H1 (cell line): ENCODE data around the gene TTBK2. TPM values are rescaled to one million over a fixed set of nuclear protein-coding genes. Genes with fewer than 3 reads are reported as not detected.

ENCODE experiments used
- CTCF ChIA-PET: fragments of 300-600 bp; sonication (Branson Sonifier 250); formaldehyde crosslinking; loops from one replicate; lab custom pipeline; 2021; ENCODE audit not compliant: partially characterized antibody; lab: Charles Lee
- POLR2A ChIA-PET: fragments of 300-600 bp; sonication (Branson Sonifier 250); formaldehyde crosslinking; loops from one replicate; lab custom pipeline; 2021; ENCODE audit warnings: inconsistent platforms; ENCODE audit not compliant: partially characterized antibody; lab: Charles Lee
- DNase-seq, 2 experiments: peaks; one replicate each; pipeline versions ENCODE4 v3.0.0 to v3.0.0-alpha.2; 2010 to 2022; ENCODE audit warnings: low spot score in 2 of 2, low read depth in 1 of 2, mixed read lengths in 1 of 2
- FAIRE-seq: peaks from 2 replicates; lab custom pipeline; 2011; peaks lifted over from hg19 to GRCh38; lab: Jason Lieb, UNC
- H2AFZ ChIP-seq: 2 replicates; pipeline ENCODE4 v1.8.1; 2012; ENCODE audit warnings: low read length, inconsistent platforms
- H2AK5ac ChIP-seq: 2 replicates; pipeline ENCODE4 v1.6.1; 2013; ENCODE audit warnings: low read depth, low read length
- H2BK120ac ChIP-seq: replicated peaks from 2 replicates; pipeline ENCODE3; 2013; ENCODE audit warnings: low read depth, low read length, inconsistent platforms
- H2BK12ac ChIP-seq: 2 replicates; pipeline ENCODE4 v1.6.1; 2013; ENCODE audit warnings: low read depth, low read length
- H2BK15ac ChIP-seq: 2 replicates; pipeline ENCODE4 v1.6.1; 2013; ENCODE audit warnings: low read length
- H2BK20ac ChIP-seq: 2 replicates; pipeline ENCODE4 v1.6.1; 2013; ENCODE audit warnings: low read length
- H2BK5ac ChIP-seq: 2 replicates; pipeline ENCODE4 v1.6.1; 2013; ENCODE audit warnings: low read depth, low read length
- H3K14ac ChIP-seq: 2 replicates; pipeline ENCODE4 v1.6.1; 2013; ENCODE audit warnings: inconsistent platforms; ENCODE audit not compliant: insufficient read length
- H3K18ac ChIP-seq: 2 replicates; pipeline ENCODE4 v1.6.1; 2013; ENCODE audit warnings: low read length; ENCODE audit errors: extremely low read depth
- H3K23ac ChIP-seq: 2 replicates; pipeline ENCODE4 v1.6.1; 2013; ENCODE audit warnings: inconsistent platforms; ENCODE audit not compliant: insufficient read length
- H3K23me2 ChIP-seq: 2 replicates; pipeline ENCODE4 v1.6.1; 2013; ENCODE audit warnings: low read depth, low read length
- H3K27ac ChIP-seq: 2 replicates; pipeline ENCODE4 v1.6.1; 2011; ENCODE audit warnings: low read depth, low read length, inconsistent platforms
- H3K27me3 ChIP-seq, 4 experiments: replicated peaks in 1 of 4; 1 replicate in 1 of 4; 2 replicates in 3 of 4; pipeline versions ENCODE4 v1.6.1 to v1.8.1; 2011 to 2013; ENCODE audit warnings: low read length in 3 of 4, mild to moderate bottlenecking in 3 of 4, inconsistent platforms in 2 of 4, mixed read lengths in 2 of 4, moderate library complexity in 1 of 4; ENCODE audit not compliant: control insufficient read depth in 3 of 4, insufficient read depth in 3 of 4; ENCODE audit errors: extremely low read depth in 1 of 4
- H3K36me3 ChIP-seq, 4 experiments: 2 replicates each; pipeline versions ENCODE4 v1.6.1 to v1.8.1; 2011 to 2013; ENCODE audit warnings: mild to moderate bottlenecking in 4 of 4, low read length in 3 of 4, moderate library complexity in 2 of 4, control low read depth in 1 of 4, inconsistent platforms in 1 of 4; ENCODE audit not compliant: insufficient read depth in 4 of 4, control insufficient read depth in 2 of 4
- H3K4ac ChIP-seq: replicated peaks from 2 replicates; pipeline ENCODE3; 2013; ENCODE audit warnings: low read length, low read depth, mixed read lengths, inconsistent platforms; ENCODE audit not compliant: insufficient read length
- H3K4me1 ChIP-seq, 4 experiments: replicated peaks in 1 of 4; 1 replicate in 1 of 4; 2 replicates in 3 of 4; pipeline versions ENCODE4 v1.6.1 to v1.8.1; 2011 to 2013; ENCODE audit warnings: low read length in 3 of 4, inconsistent platforms in 2 of 4, mixed read lengths in 1 of 4; ENCODE audit not compliant: insufficient read depth in 4 of 4, control insufficient read depth in 3 of 4
- H3K4me2 ChIP-seq, 2 experiments: 2 replicates each; pipeline versions ENCODE4 v1.6.1 to v1.8.1; 2011 to 2013; ENCODE audit warnings: low read depth in 2 of 2, low read length in 2 of 2, control low read depth in 1 of 2, inconsistent platforms in 1 of 2, mild to moderate bottlenecking in 1 of 2; ENCODE audit not compliant: insufficient read depth in 1 of 2
- H3K4me3 ChIP-seq, 4 experiments: fragments of 200-600, 300-600 bp in 1 of 4; sonication (generic), shearing (Covaris generic), sonication (Bioruptor Twin) in 1 of 4; 2 replicates each; pipeline versions ENCODE4 v1.5.1 to v1.8.1; 2011 to 2016; ENCODE audit warnings: low read length in 4 of 4, low read depth in 3 of 4, control low read depth in 2 of 4, inconsistent platforms in 2 of 4, mild to moderate bottlenecking in 2 of 4, mixed read lengths in 1 of 4, moderate library complexity in 1 of 4; ENCODE audit not compliant: insufficient read depth in 2 of 4; ENCODE audit errors: extremely low read depth in 1 of 4
- H3K56ac ChIP-seq: replicated peaks from 2 replicates; pipeline ENCODE3; 2013; ENCODE audit warnings: low read depth, mild to moderate bottlenecking, mixed read lengths, low read length, inconsistent platforms; ENCODE audit not compliant: insufficient read length
- H3K79me1 ChIP-seq: 2 replicates; pipeline ENCODE4 v1.6.1; 2013; ENCODE audit warnings: low read depth, low read length, control low read depth
- H3K79me2 ChIP-seq, 2 experiments: 2 replicates each; pipeline versions ENCODE4 v1.6.1 to v1.8.1; 2012 to 2013; ENCODE audit warnings: low read length in 2 of 2, mild to moderate bottlenecking in 2 of 2, inconsistent platforms in 1 of 2; ENCODE audit not compliant: insufficient read depth in 2 of 2, control insufficient read depth in 1 of 2
- H3K9ac ChIP-seq, 4 experiments: replicated peaks in 1 of 4; 1 replicate in 1 of 4; 2 replicates in 3 of 4; pipeline versions ENCODE4 v1.6.1 to v1.8.1; 2011 to 2013; ENCODE audit warnings: low read depth in 3 of 4, low read length in 3 of 4, control low read depth in 2 of 4, mild to moderate bottlenecking in 2 of 4, moderate library complexity in 2 of 4, inconsistent platforms in 1 of 4; ENCODE audit errors: extremely low read depth in 1 of 4
- H3K9me3 ChIP-seq, 2 experiments: 2 replicates each; pipeline versions ENCODE4 v1.6.1 to v1.8.1; 2012 to 2013; ENCODE audit warnings: mild to moderate bottlenecking in 2 of 2, moderate library complexity in 2 of 2, control low read depth in 1 of 2, inconsistent platforms in 1 of 2, low read depth in 1 of 2, low read length in 1 of 2, mixed read lengths in 1 of 2; ENCODE audit not compliant: insufficient read depth in 2 of 2
- H4K20me1 ChIP-seq, 2 experiments: replicated peaks in 1 of 2; 2 replicates each; pipeline versions ENCODE3 to v1.8.1; 2011 to 2013; ENCODE audit warnings: inconsistent platforms in 2 of 2, low read length in 2 of 2, mild to moderate bottlenecking in 1 of 2; ENCODE audit not compliant: insufficient read depth in 2 of 2, control insufficient read depth in 1 of 2
- H4K5ac ChIP-seq: 2 replicates; pipeline ENCODE4 v1.6.1; 2013; ENCODE audit warnings: low read length, low read depth, mixed read lengths, inconsistent platforms; ENCODE audit not compliant: insufficient read length
- H4K8ac ChIP-seq: 2 replicates; pipeline ENCODE4 v1.8.0; 2013; ENCODE audit warnings: mild to moderate bottlenecking, moderate library complexity, low read length, inconsistent platforms; ENCODE audit not compliant: insufficient read depth; ENCODE audit errors: extremely low read depth
- H4K91ac ChIP-seq: replicated peaks from 2 replicates; pipeline ENCODE3; 2013; ENCODE audit warnings: low read length, mixed read lengths, inconsistent platforms; ENCODE audit not compliant: insufficient read length
- ASH2L ChIP-seq: fragments of 200-600, 300-600 bp; sonication (generic); IDR thresholded peaks from one replicate; pipeline ENCODE4 v1.7.1; 2017; ENCODE audit warnings: low read length
- BCL11A ChIP-seq, 2 experiments: IDR thresholded peaks; one replicate each; pipeline ENCODE4 v1.6.1; 2011; ENCODE audit warnings: low read depth in 2 of 2, low read length in 2 of 2, mild to moderate bottlenecking in 2 of 2
- EGR1 ChIP-seq: IDR thresholded peaks from 2 replicates; pipeline ENCODE4 v1.6.1; 2011; ENCODE audit warnings: low read depth, low read length, borderline replicate concordance
- EP300 ChIP-seq, 2 experiments: IDR thresholded peaks; 1 replicate in 1 of 2; 2 replicates in 1 of 2; pipeline ENCODE4 v1.6.1; 2011 to 2012; ENCODE audit warnings: low read depth in 2 of 2, low read length in 2 of 2, mild to moderate bottlenecking in 2 of 2, borderline replicate concordance in 1 of 2, inconsistent platforms in 1 of 2, moderate library complexity in 1 of 2
- JUND ChIP-seq: IDR thresholded peaks from 2 replicates; pipeline ENCODE4 v1.6.1; 2011; ENCODE audit warnings: mild to moderate bottlenecking, improper control_type of control experiment, low read length
- KDM1A ChIP-seq: fragments of 200-600, 300-600 bp; sonication (generic); IDR thresholded peaks from 2 replicates; pipeline ENCODE4 v1.7.1; 2016; ENCODE audit warnings: mild to moderate bottlenecking, low read length, borderline replicate concordance
- RAD21 ChIP-seq, 2 experiments: IDR thresholded peaks in 1 of 2; conservative IDR thresholded peaks in 1 of 2; 2 replicates each; pipeline ENCODE4 v1.6.1; 2011; ENCODE audit warnings: low read depth in 2 of 2, low read length in 2 of 2, improper control_type of control experiment in 1 of 2, inconsistent platforms in 1 of 2, mild to moderate bottlenecking in 1 of 2, moderate library complexity in 1 of 2
- SIRT6 ChIP-seq: IDR thresholded peaks from one replicate; pipeline ENCODE4 v1.7.1; 2012; ENCODE audit warnings: low read length, inconsistent platforms
- TCF12 ChIP-seq: IDR thresholded peaks from 2 replicates; pipeline ENCODE4 v1.6.1; 2011; ENCODE audit warnings: low read depth, mild to moderate bottlenecking, low read length
- WGBS, 2 experiments: shearing (Covaris generic) in 1 of 2; methylation state at CpG; one replicate each; pipeline versions ENCODE4 v1.1.6 to v1.1.7; 2013 to 2015; ENCODE audit warnings: low lambda C conversion rate in 2 of 2, mixed read lengths in 2 of 2, inconsistent platforms in 1 of 2, low coverage in 1 of 2, missing lambda C conversion rate in 1 of 2; ENCODE audit not compliant: insufficient replicate concordance in 2 of 2, insufficient coverage in 1 of 2, insufficient read length in 1 of 2; ENCODE audit errors: extremely low coverage in 1 of 2, missing lambda C conversion rate in 1 of 2; 5-methylcytosine and 5-hydroxymethylcytosine counted together
- polyA plus RNA-seq, 7 experiments: library from polyadenylated mRNA; depleted of rRNA in 3 of 7; stranded (reverse) in 5 of 7; unstranded in 2 of 7; fragments of >200 nt in 5 of 7; fragments of 200-250 nt in 2 of 7; gene quantifications; 1 replicate in 5 of 7; 2 replicates in 1 of 7; 4 replicates in 1 of 7; pipeline versions ENCODE4 v1.2.1 to v1.2.3, GENCODE V29; 2011 to 2013; ENCODE audit warnings: missing spikeins in 2 of 7, mixed read lengths in 2 of 7
- total RNA-seq: library from RNA; stranded (reverse); fragmentation: NEBNext Ultra II Directional; extraction: Animal tissue kit (Norgen Biotek cat#: 25700); gene quantifications from 2 replicates; pipeline ENCODE4 v1.2.1, GENCODE V29; 2021
- TF ChIP-seq, protein P1 (sequence below): IDR thresholded peaks from 2 replicates; pipeline ENCODE4 v1.6.1; 2011; ENCODE audit warnings: low read length, improper control_type of control experiment

TTBK2 gene
- total and polyA plus RNA-seq, 2 of the 8 experiments (the other 6 are each of a cell fraction or from before 2014, with no cell fraction given): 2.7 to 18.2 TPM

DNA sequence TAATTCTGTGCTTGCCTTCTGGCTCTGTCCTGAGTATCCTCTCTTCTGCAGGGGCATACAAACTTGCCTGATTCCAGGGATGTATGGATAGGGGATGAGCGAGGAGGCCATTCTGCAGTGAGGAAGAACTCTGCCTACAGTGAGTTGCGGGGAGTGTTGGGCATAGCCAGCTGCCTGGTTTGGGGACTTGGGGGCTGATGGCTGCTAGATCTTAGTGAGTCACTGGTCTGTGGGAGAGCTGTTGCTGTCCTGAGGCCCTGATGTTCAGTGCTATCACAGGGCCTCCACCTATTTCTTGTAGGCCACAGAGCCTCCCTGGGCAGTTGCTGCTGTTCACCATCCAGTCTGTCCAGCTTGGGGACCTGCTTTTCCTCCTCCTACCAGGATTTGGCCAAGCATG lies 204.0 kb downstream of the TTBK2 start:
- CTCF ChIA-PET: interaction anchor here (0.8 to 5.5 kb wide), 3 partner anchors 12 to 84 kb away, joined by 3 to 31 read pairs (median 3); no protein-coding TSS in a partner anchor
- H2BK20ac ChIP-seq: no peak overlapping the region
- TF ChIP-seq, protein P1, sequence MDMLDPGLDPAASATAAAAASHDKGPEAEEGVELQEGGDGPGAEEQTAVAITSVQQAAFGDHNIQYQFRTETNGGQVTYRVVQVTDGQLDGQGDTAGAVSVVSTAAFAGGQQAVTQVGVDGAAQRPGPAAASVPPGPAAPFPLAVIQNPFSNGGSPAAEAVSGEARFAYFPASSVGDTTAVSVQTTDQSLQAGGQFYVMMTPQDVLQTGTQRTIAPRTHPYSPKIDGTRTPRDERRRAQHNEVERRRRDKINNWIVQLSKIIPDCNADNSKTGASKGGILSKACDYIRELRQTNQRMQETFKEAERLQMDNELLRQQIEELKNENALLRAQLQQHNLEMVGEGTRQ: no peak
- TF ChIP-seq EP300 (IDR thresholded peaks at IDR 0.05; ENCODE audit: borderline replicate concordance in 1 of 2, low read depth in 2 of 2, low read length in 2 of 2) (no peak), KDM1A (no peak), SIRT6 (no peak), BCL11A (IDR thresholded peaks at IDR 0.05; ENCODE audit: low read depth in 2 of 2, low read length in 2 of 2) (no peak), ASH2L (no peak), TCF12 (no peak), EGR1 (no peak), JUND (no peak), RAD21 (IDR thresholded peaks at IDR 0.05 in 1 of 2, conservative IDR thresholded peaks at IDR 0.05 in 1 of 2; ENCODE audit: low read depth in 2 of 2, low read length in 2 of 2) (no peak)

More for the DNA sequence above, 204.0 kb downstream of the TTBK2 start:
- Histone ChIP-seq H3K27me3 (no peaks in the 10 kb centered on the region), H2AFZ (no peak overlapping the region), H4K91ac (no peak overlapping the region), H4K20me1 (no peaks in the 10 kb centered on the region), H3K14ac (no peak overlapping the region), H2BK12ac (no peak overlapping the region), H3K27ac (no peak overlapping the region), H3K23me2 (0 out of 2 replicates have a peak, but pooled peaks cover 1% of the 10 kb centered on the region), H3K56ac (no peak overlapping the region), H2BK5ac (no peak overlapping the region), H4K8ac (peak overlapping the region; percentile 74; the same call in 1 of the 2 replicates), H2BK15ac (no peak overlapping the region), H3K23ac (no peak overlapping the region), H3K79me1 (no peaks in the 10 kb centered on the region), H3K79me2 (no peaks in the 10 kb centered on the region), H2AK5ac (no peak overlapping the region), H3K4ac (no peak overlapping the region), H3K4me3 (no peak overlapping the region), H2BK120ac (no peak overlapping the region), H3K18ac (no peak overlapping the region), H3K9me3 (no peaks in the 10 kb centered on the region), H3K9ac (no peak overlapping the region), H3K4me1 (no peaks in the 10 kb centered on the region), H4K5ac (no peak overlapping the region), H3K4me2 (no peak overlapping the region), H3K36me3 (peaks cover 0 to 10% (median 2%) of the 10 kb centered on the region in 4 experiments; a peak in 3 of 8 replicates)
- FAIRE-seq (no peak), DNase-seq (no peak)
- 96% methylated on average over 2 of the region's 2 CpGs; no CpG with 5 or more reads in 1 of the 2 experiments for WGBS, 2 experiments
- POLR2A ChIA-PET: interaction anchor here (1.3 kb wide), 2 partner anchors 10 to 14 kb away, joined by 4 to 5 read pairs; no protein-coding TSS in a partner anchor
